Tongue (tissue), 2 donors: ENCODE data around the gene CFAP299. TPM values are rescaled to one million over a fixed set of nuclear protein-coding genes. Genes with fewer than 3 reads are reported as not detected.
"Not testable (repeated sequence)": the region's sequence is repeated elsewhere in the genome, so short reads cannot be mapped to it uniquely, and the experiment has no call there.

Experiments
- DNase-seq: peaks from one replicate; pipeline ENCODE4 v3.0.0-alpha.2; 2015
- total RNA-seq: library from RNA; depleted of rRNA; stranded (reverse); fragments of >200 nt; gene quantifications from one replicate; pipeline ENCODE4 v1.2.3, GENCODE V29; 2014

Gene CFAP299
- not detected for total RNA-seq

DNA sequence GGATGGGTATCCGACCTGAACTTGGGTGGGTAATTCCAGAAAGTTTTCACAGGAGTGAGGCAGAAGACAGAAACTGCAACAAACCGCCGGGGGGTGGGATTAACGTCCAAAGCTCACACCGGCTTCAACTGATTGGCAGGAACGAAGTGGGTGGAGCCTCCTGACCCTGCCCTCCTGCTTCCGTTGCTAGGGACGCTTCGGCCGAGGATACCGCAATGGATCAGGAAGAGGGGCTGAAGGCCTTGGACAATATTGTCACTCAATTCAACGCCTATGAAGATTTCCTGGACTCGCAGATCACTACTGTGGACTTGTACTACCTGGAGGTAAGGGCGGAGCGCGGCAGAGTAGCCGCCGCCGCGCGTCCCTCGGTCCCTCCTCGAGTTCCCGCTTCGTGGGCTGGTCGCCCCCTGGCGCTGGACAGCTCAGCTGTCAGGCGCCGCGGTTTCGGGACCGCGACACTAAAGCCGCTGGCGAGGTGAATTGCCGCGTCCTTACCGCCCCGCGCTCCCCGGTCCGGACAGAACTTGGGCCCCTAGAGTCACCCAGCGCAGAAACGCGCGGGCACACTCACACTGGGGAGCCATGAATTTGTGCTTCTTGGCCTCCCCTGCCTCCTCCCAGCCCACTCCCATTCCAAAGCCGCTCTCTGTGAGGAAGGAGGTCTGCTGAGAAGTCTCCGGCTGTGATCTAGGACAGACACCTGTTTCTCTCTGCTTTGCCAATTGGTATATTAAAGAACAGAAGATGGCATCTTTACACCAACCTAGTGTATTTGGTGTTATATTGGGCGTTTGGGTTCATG, at the start of gene CFAP299:
CFAP299 (plus strand) TSS at position 177 of the 805 bp plus-strand sequence.
- peak; percentile 92 for DNase-seq

DNA sequence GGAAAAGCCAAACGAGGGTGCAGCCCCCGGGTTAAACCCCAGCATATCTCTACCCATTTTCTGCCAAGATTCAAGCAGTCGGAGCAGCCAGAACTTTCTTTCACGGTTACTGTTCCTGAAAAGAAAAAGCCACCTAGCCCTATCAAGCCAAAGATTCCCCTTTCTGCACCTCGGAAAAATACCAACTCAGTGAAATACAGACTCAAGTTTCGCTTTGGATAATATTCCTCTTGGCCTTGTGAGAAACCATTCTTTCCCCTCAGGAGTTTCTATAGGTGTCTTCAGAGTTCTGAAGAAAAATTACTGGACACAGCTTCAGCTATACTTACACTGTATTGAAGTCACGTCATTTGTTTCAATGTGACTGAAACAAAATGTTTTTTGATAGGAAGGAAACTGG, 49.1 kb upstream of the CFAP299 start:
- no peak for DNase-seq

DNA sequence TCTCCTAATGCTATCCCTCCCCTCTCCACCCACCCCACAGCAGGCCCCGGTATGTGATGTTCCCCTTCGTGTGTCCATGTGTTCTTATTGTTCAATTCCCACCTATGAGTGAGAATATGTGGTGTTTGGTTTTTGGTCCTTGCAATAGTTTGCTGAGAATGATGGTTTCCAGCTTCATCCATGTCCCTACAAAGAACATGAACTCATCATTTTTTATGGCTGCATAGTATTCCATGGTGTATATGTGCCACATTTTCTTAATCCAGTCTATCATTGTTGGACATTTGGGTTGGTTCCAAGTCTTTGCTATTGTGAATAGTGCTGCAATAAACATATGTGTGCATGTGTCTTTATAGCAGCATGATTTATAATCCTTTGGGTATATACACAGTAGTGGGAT, 44.9 kb upstream of the CFAP299 start:
- not testable (repeated sequence) for DNase-seq

DNA sequence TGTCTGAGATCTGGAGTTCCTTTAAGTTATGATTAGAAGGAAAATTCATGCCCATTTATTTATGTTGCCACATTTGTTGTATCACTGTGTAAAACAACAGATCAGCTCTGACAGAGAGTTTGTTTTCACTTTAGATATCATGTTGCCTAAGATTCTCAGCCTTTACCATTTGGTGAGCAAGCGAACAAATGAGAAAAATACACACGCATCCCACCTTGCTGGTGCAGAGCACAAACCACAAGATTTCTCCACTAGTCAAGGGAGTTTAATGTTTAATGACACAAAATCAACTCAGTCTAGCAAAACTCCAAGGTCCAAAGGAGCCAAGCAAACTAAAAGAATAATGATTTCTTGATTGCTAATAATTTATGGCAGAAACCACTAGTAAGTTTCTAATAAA, 41.3 kb upstream of the CFAP299 start:
- DNase-seq, result no peak

DNA sequence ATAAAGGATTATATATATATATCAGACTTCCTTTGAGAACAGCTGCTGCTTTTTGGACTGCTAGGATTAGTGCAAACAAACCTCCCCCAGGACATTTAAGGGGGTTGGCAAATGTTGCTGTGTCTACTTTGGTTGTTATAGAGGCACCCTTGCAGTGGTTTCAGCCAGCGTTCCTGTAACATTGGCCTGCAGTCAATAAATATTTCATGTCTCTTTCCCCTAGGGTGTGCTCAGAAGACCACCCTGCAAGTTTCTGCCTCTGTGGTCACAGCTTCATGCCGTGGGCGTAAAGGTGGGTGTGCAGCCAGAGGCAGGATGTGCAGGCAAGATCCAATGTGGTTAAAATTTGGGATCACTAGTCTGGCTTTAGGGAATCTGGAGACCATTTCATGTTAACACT, 40.2 kb upstream of the CFAP299 start:
- DNase-seq, result peak; percentile 23

DNA sequence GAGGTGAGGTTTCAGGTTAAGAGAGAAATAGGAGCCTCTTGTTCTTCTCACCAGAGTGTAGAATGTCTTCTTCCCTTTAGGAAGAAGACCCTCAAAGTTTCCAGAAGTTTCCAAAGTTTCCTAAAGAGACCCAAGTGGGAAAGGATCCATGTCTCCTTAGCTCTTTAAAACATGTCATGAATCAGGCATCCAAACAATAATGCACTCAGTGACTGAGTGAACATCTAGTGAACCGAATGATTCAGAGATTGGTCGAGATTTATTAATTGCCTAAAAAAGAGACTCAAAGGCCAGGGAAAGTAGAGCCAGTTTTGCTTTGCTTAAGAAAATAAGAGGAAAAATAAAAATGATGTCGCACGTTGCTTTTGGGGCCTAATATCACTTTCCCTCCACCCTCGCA, 39.7 kb upstream of the CFAP299 start:
- DNase-seq, result no peak

DNA sequence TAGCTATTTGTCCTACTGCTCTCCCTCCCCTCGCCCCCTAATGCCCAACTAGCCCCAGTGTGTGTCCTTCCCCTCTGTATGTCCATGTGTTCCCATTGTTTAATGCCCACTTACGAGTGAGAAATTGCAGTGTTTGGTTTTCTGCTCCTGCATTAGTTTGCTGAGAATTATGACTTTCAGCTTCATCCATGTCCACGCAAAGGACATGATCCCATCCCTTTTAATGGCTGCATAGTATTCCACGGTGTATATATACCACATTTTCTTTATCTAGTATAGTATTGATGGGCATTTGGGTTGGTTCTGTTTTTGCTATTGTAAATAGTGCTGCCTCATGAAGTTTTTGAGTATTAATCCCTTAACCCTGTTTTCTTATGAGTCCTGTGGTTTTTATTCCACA, 33.6 kb upstream of the CFAP299 start:
- no peak for DNase-seq

DNA sequence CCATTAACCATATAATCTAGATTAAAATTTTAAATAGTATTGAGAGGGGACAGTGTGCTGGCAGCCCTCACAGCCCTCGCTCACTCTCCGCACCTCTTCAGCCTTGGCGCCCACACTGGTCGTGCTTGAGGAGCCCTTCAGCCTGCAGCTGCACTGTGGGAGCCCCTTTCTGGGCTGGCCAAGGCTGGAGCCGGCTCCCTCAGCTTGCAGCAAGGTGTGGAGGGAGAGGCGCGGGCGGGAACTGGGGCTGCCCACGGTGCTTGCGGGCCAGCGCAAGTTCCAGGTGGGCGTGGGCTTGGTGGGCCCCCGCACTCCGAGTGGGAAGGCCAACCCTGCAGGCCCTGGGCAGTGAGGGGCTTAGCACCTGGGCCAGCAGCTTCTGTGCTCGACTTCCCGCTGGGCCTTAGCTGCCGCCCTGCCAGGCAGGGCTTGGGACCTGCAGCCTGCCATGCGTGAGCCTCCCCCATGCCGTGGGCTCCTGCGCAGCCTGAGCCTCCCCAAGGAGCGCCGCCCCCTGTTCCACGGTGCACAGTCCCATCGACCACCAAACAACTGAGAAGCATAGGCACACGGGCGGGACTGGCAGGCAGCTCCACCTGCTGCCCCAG, 32.8 kb upstream of the CFAP299 start:
- DNase-seq, result no peak

DNA sequence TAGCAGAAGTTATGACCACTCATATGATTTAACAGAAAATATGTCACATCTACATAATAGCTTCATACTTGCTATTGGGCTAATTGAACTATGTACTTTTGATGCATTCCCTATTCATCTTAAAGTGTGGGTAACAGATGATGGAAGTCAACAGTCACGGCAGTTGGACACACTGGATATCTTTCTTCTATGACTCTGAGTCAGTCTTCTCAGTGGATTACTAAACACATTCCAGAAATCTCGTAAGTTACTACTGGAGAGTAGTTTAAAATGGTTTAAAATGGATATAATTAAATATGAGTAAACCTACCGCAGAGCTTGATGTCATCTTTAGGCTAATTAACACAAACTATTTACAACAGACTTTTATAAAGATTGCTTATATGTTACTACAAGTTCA, 30.1 kb upstream of the CFAP299 start:
- no peak for DNase-seq

DNA sequence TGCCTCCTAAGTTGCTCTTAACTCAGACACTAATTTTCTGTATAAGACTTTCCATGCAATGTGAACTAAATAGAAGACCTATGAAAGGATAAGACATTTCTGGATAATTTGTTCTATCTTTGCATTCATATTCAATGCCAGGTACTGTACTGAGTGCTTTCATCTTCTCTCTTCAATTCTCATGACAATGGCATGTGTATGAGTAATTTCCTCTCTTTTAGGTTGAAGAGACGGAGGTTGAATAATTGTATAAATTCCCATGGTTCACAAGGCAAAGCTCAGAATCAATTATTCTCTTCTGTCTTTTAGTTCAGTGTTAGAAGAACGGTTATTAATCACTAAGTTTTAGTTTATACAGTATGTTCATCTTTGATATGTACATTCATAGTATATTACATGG, 29.3 kb upstream of the CFAP299 start:
- no peak for DNase-seq

DNA sequence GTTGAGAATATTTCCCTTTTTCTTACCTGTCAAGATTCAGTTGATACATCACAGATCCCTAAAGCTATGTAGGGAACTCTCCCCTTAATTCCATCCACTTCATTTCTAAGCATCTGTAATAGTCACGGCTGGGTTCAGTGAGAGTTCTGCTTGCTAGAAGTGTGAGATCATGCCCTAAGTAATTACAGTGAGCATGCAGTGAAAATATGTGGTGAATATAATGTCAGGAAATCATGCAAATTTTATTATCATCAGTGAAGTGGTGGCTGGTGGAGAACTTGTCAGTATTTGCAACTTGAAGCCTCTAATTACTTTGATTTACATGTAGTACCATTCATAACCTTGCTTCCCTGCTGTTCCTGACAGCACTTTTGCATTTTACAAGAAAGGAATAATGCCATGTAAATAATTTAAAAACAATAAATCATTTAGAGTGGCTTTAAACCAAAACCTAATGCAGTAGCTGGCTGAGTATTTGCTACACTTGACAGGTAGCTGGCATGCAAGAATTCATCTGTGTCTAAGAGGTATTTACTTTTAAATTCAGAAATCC, 28.3 kb upstream of the CFAP299 start:
- peak; percentile 56 for DNase-seq

DNA sequence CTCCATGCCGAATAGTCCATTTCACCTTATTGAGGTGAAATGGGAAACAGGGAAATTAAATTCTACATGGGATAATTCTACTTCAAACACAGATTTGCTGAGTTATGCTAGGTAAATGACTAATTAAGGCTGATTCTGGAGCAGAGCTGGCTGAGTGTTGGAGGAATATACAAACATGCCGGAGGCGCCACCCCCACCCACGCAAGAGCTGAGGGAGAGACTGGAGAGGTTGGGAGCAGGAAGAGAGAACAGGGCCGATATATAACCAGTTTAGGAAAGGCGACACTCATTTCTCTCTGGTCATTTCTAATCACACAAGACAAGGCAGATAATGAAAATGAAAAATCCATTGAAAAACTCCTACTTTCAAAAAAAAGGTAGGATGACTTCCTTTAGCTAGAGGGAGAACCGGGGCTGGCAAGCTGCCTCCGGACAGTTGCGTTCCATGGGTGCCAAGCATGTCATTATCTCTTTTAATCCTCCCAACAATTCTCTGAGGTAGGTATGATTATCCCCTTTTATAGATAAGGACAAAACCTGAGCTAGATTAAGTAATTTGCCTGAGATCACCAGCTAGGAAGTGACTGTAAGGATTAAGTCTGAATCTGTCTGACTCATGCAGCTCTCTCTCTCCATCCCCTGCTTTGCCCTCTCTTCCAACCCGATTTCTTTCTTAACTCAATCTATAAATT, 27.6 kb upstream of the CFAP299 start:
- peak; percentile 20 for DNase-seq

DNA sequence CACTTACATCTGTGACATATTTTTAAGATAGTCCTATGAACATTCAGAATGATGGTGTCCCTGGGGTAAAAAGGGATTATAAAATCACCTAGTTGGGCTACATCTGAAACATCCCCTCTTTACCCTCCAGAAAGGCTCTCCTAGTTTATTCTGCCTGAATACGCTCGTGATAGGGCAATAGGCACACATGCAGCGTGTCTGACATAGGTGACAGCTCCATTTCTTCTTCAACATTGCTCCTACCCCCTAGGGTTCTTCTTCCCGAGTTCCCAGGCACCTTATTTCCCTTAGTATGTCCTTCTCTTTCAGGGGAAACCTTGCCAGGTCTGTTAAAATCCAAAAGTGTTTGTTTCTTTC, 27.1 kb upstream of the CFAP299 start:
- DNase-seq, result no peak

DNA sequence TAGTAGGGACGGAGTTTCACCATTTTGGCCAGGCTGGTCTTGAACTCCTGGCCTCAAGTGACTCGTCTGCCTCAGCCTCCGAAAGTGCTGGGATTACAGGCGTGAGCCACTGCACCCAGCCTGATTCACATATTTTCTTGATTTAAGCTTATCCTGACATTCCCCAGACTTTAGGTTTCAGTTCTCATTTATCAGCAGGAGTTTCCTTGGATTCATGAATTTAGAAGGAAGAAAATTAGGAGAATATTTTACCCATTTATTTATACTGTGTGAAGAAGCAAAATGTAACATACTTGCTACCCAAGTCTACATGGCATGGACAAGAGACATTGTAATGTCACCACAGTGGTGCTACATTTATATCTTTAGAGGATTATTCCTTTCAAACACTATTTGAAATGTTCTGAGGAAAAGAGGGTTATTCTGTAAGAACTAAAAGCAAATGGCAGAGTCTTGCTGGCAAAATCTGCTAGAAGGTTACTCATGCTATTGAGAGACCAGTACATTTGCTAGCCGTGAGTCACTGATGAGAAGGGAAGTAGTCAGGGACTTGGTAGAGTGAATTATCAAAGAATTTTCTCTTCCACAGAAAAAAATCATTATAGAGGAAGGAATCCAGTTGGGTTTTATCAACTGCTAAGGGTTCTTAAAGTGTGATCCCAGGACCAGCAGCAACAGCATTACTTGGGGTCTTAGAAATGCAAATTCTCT, 26.1 kb upstream of the CFAP299 start:
- DNase-seq, result no peak

DNA sequence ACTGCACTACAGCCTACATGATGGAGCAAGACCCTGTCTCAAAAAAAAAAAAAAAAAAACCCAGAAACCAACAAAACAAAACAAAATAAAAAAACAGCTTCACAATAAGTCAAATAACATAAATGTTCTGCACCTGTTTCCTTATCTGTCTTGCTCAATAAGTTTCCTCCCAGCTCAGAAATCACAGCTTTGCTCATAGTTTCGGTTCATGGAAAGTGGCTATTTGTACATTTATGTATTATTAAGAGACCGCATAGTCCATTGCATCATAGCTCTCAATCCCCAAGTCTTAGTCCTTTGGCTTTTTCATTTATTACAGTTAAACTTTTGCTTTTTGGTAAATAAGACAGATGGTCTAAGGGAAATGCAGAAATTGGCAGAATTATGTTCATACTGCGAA, 24.4 kb upstream of the CFAP299 start:
- DNase-seq, result no peak

DNA sequence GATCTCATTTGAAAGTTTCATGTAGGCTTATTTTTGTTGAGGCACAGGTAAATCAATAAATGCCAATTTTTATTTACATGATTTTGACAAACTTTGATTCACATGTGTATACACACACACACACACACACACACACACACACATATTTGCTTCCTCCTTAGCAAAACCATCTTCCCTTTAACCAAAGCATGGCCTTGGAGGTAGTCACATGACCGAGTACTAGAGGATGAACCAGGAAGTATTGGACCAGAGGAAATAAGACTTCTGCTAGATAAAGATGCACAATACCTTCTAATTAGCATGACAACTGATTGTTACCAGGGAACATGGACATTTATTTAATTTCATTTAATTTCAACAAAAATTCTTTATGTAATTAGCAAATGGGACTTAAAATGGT, 23.4 kb upstream of the CFAP299 start:
- DNase-seq, result no peak

DNA sequence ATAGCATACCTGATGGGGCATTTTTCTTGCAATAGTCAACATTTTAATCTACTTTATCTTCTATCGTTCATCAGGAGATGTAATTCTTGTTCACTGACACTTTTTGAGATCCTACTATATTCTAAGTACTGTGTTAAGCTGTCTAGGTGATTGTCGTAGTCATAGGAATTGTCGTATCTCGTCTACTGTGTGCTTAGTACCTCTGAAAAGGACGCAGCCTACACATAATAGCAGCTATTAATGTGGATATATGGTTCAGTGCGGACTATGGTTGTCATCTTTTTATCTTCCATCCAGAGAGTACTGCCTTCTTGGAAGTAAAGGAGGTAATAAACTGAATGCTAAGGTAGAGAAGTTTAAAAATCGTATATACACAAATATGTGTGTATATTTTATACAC, 21.9 kb upstream of the CFAP299 start:
- no peak for DNase-seq

DNA sequence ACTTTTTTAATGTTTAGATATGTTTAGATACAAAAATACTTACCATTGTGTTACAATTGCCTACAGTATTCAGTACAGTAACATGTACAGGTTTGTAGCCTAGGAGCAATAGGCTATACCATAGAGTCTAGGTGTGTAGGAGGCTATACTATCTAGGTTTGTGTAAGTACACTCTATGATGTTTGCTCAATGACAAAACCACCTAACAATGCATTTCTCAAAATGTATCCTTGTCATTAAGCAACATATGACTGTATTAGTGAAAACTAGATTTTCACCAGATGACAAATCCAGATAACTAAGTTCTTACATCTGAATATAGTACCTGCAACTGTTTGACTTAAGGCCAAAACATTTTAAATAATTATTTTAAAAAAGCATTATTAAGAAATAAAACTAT, 19.7 kb upstream of the CFAP299 start:
- not testable (repeated sequence) for DNase-seq

DNA sequence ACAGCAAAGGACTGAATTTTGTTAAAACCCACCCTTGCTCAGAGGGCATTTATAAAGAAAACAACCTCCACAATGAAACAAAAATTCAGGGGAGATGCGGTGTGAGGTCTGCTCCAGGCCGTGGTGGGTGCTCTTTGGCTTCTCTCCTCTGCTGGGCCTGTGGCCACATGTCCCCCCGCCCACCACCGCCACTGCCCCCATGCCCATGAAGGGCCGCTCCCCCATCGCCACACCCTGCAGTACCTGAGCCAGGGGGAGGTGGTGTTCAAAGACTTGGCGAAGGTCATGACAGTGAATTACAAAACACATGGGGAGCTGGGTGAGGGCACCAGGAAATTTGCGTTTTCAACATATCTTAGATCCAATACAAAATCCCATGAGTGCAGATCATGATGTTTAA, 14.2 kb upstream of the CFAP299 start:
- no peak for DNase-seq

DNA sequence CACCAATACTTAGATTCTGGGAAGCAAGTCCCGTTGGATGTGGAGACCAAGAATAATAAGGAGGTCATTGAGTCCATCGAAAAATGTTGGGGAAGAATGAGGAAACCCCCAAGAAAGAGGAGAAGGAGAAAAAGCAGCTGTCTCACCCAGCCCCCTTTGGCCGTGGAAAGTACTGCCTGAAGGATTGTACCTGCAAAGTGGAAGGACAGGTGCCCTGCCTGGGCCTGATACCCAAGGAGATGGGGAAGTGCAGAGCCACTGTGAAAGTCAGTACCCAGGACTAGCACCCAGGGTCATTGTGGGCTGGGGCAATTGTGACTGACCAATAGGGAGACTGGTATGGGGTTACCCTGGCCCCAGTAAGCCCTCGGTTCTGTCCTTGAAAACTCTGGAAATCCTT, 13.8 kb upstream of the CFAP299 start:
- DNase-seq, result no peak

DNA sequence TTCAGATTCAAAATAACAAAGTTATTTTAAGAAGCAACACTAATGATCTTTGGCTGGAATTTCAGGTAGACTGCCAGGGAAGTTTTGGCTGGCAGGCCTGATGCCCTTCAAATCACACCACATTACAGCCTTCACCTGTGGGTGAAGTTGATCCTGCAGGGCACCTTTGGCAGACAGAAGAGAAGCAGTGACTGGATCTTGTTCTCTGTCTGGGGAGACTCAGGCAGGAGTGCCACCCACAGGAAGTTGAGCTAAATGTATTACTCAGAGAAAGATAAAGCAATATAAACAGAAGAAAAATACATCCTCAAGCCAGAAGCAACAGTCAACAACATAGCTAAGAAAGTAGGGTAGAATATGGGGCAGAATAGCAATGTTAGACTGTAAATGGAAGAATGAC, 12.8 kb upstream of the CFAP299 start:
- DNase-seq, result peak; percentile 11

DNA sequence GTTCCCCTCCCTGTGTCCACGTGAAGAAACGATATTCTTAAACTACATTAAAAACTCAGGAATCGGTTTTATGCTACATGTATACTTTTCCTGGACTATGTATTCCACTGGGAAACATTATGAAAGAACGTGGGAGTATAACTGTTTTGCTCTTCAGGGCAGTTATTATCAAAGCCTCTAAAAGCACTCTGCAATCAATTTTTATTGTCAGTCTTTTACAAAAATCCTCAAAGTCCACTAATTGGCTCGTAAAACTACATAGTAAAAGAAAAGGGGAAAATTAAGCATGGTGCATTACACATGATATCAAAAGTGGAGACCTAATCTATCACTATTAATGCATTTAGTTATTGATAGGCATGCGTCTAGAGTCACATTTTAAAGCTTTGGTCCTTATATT, 11.4 kb upstream of the CFAP299 start:
- no peak for DNase-seq

DNA sequence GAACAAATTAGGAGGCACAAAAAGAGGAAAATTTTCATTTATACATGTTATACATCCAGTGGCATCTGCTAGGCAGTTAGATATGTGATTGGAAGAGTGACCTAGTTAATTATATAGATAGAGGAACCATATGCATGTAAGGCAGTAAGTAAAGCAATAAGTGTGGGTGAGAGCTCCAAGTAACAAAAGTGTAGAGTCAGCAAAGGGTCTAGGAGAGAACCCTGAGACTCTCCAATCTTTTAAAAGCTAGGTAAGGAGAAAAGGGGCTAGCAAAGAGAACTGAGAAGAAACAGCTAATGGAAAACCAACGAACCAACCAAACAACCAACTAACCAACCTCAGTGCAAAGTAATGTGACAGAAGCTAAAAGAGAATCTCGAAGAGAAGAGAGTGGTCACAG, 3.8 kb upstream of the CFAP299 start:
- no peak for DNase-seq
